HepG2 (cell line): ENCODE data around the gene ASB16. TPM values are rescaled to one million over a fixed set of nuclear protein-coding genes. Genes with fewer than 3 reads are reported as not detected.

Source experiments
- EEA1 ChIP-seq: sonication (generic); formaldehyde crosslinking; IDR thresholded peaks from 2 replicates; pipeline ENCODE4 v1.5.1; 2020; ENCODE audit warnings: mild to moderate bottlenecking, missing genetic modification reagents, borderline replicate concordance
- MXD1 ChIP-seq: sonication (generic); formaldehyde crosslinking; IDR thresholded peaks from 2 replicates; pipeline ENCODE4 v1.4.0; 2020; ENCODE audit warnings: mild to moderate bottlenecking, missing genetic modification reagents
- RCOR2 ChIP-seq: IDR thresholded peaks from 2 replicates; pipeline ENCODE4 v1.6.1; 2016; ENCODE audit warnings: missing biosample characterization, missing genetic modification reagents
- RELA ChIP-seq: sonication (generic); formaldehyde crosslinking; IDR thresholded peaks from 2 replicates; pipeline ENCODE4 v1.4.0; 2020; ENCODE audit warnings: missing genetic modification reagents
- SAP130 ChIP-seq: IDR thresholded peaks from 2 replicates; pipeline ENCODE4 v1.6.1; 2016; ENCODE audit warnings: low read depth
- ZBTB3 ChIP-seq: sonication (generic); formaldehyde crosslinking; IDR thresholded peaks from 2 replicates; pipeline ENCODE4 v1.4.0; 2020; ENCODE audit warnings: low read depth, mild to moderate bottlenecking, moderate library complexity, missing genetic modification reagents, borderline replicate concordance
- ZC3H13 ChIP-seq: sonication (generic); formaldehyde crosslinking; IDR thresholded peaks from 2 replicates; pipeline ENCODE4 v1.8.1; 2023; ENCODE audit warnings: mild to moderate bottlenecking, missing genetic modification reagents, moderate library complexity
- ZNF362 ChIP-seq: sonication (generic); formaldehyde crosslinking; IDR thresholded peaks from 2 replicates; pipeline ENCODE4 v1.4.0; 2020; ENCODE audit warnings: missing genetic modification reagents, mild to moderate bottlenecking, borderline replicate concordance
- ZNF460 ChIP-seq: sonication (generic); formaldehyde crosslinking; IDR thresholded peaks from 2 replicates; pipeline ENCODE4 v1.5.1; 2020; ENCODE audit warnings: missing genetic modification reagents, mild to moderate bottlenecking, borderline replicate concordance
- ZNF546 ChIP-seq: sonication (generic); formaldehyde crosslinking; conservative IDR thresholded peaks from 2 replicates; pipeline ENCODE4 v1.8.1; 2023; ENCODE audit warnings: mild to moderate bottlenecking, missing genetic modification reagents
- ZNF549 ChIP-seq: sonication (generic); formaldehyde crosslinking; IDR thresholded peaks from 2 replicates; pipeline ENCODE4 v1.5.0; 2020; ENCODE audit warnings: missing genetic modification reagents
- ZNF678 ChIP-seq: sonication (generic); formaldehyde crosslinking; IDR thresholded peaks from 2 replicates; pipeline ENCODE4 v1.4.0; 2020; ENCODE audit warnings: mild to moderate bottlenecking, missing genetic modification reagents
- ZNF879 ChIP-seq: sonication (generic); formaldehyde crosslinking; IDR thresholded peaks from 2 replicates; pipeline ENCODE4 v1.8.1; 2023; ENCODE audit warnings: missing genetic modification reagents
- polyA plus RNA-seq, 8 experiments: library from polyadenylated mRNA; depleted of rRNA in 3 of 8; stranded (reverse) in 7 of 8; unstranded in 1 of 8; fragments of >200 nt; fragmentation: Illumina TruSeq in 4 of 8; extraction: Trizol in 4 of 8; gene quantifications; 2 replicates each; pipeline versions ENCODE4 v1.2.1 to v1.2.3, GENCODE V29; 2011 to 2016; ENCODE audit warnings: low read depth in 4 of 8, missing spikeins in 1 of 8, mixed read lengths in 1 of 8; ENCODE audit not compliant: insufficient read depth in 1 of 8
- total RNA-seq, 5 experiments: library from RNA; depleted of rRNA; stranded (reverse); fragments of >200 nt; fragmentation: Illumina TruSeq; extraction: Trizol; gene quantifications; 2 replicates each; pipeline ENCODE4 v1.2.3, GENCODE V29; 2016; ENCODE audit warnings: low read depth in 1 of 5
- TF ChIP-seq, protein P1 (sequence below): sonication (generic); formaldehyde crosslinking; IDR thresholded peaks from 2 replicates; pipeline ENCODE4 v1.8.0; 2022; ENCODE audit warnings: missing genetic modification reagents, mild to moderate bottlenecking, inconsistent platforms, borderline replicate concordance
- TF ChIP-seq, protein P2 (sequence below): sonication (generic); formaldehyde crosslinking; IDR thresholded peaks from 2 replicates; pipeline ENCODE4 v1.5.0; 2020; ENCODE audit warnings: missing genetic modification reagents
- TF ChIP-seq, protein P3 (sequence below): sonication (generic); formaldehyde crosslinking; IDR thresholded peaks from 2 replicates; pipeline ENCODE4 v1.4.0; 2020; ENCODE audit warnings: low read depth, mild to moderate bottlenecking, missing genetic modification reagents
- TF ChIP-seq, protein P4 (sequence below): sonication (generic); formaldehyde crosslinking; IDR thresholded peaks from 2 replicates; pipeline ENCODE4 v1.9.0; 2022; ENCODE audit warnings: low read depth, missing genetic modification reagents
- TF ChIP-seq, protein P5 (sequence below): sonication (generic); formaldehyde crosslinking; IDR thresholded peaks from 2 replicates; pipeline ENCODE4 v1.4.0; 2020; ENCODE audit warnings: mild to moderate bottlenecking, low read depth, missing genetic modification reagents

Gene ASB16
- total and polyA plus RNA-seq, 2 of the 13 experiments (the other 11 are each of a cell fraction or from before 2014, with no cell fraction given) = 0.07 TPM; not detected in 1

DNA sequence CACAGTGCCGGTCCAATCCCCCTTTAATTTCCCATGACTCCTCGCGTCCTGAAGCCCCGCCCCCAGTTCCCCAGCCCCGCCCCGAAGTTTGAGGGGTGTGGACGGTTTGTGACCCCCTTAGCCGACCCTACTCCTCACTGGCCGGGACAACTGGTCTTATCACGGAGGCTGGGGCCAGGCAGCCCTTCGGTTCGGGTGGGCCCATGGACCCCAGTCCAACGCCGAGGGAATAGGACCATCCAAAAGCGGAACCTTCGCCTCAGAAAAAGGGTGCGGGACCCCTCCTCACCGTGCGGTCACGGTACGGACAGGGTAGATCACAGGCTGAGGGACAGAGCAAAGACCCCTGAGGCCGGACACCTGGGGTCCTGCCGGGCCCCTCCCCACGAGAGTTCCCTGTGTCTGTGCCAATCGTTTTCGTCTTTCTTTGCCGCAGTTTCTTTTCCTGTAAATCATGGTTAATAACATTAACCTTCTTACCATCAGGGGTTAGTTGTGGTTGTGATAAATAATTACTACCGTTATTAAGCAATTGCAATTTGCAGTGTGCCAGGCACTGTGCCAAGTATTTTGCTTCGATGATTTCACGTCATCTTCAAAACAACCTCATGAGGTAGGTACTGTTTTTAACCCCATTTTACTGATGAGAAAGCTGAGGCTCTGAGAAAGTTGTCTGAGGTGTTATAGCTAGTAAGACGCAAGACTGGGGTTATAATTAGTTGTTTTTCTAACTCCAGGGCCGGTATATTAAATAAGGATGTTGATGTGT, 16.8 kb downstream of the ASB16 start (continued):
- 0 out of 2 replicates have a peak, but pooled peaks have one; percentile 16 for TF ChIP-seq ZNF362
- 0 out of 2 replicates have a peak, but pooled peaks have one; percentile 40 for TF ChIP-seq ZBTB3 (CRISPR knock-in tag)
- TF ChIP-seq RELA (CRISPR knock-in tag) = no peak
- no peak for TF ChIP-seq MXD1 (CRISPR knock-in tag)
- no peak for TF ChIP-seq ZNF460 (CRISPR knock-in tag)
- TF ChIP-seq, protein P1, sequence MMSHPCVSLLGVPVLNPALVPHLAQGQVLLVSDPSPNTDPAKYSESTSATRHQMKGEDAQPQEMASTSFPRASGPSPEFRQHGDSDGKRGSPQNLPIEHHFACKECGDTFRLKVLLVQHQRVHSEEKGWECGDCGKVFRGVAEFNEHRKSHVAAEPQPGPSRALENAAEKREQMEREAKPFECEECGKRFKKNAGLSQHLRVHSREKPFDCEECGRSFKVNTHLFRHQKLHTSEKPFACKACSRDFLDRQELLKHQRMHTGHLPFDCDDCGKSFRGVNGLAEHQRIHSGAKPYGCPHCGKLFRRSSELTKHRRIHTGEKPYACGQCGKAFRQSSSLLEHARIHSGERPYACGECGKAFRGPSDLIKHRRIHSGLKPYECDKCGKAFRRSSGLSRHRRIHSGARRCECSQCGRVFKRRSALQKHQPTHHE = 0 out of 2 replicates have a peak, but pooled peaks have one; percentile 15
- TF ChIP-seq ZC3H13 (CRISPR knock-in tag) = 0 out of 2 replicates have a peak, but pooled peaks have one; percentile 20
- peak; percentile 61; the same call in 1 of the 2 replicates for TF ChIP-seq ZNF678 (CRISPR knock-in tag)
- TF ChIP-seq, protein P2, sequence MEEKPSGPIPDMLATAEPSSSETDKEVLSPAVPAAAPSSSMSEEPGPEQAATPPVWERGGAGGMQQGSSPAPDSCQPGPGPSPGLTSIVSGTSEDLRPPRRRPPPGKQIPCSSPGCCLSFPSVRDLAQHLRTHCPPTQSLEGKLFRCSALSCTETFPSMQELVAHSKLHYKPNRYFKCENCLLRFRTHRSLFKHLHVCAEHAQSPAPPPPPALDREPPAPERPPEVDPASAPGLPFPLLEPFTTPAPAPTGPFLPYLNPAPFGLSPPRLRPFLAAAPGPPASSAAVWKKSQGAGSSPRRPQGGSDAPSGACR (CRISPR knock-in tag) = 0 out of 2 replicates have a peak, but pooled peaks have one; percentile 36
- TF ChIP-seq, protein P3, sequence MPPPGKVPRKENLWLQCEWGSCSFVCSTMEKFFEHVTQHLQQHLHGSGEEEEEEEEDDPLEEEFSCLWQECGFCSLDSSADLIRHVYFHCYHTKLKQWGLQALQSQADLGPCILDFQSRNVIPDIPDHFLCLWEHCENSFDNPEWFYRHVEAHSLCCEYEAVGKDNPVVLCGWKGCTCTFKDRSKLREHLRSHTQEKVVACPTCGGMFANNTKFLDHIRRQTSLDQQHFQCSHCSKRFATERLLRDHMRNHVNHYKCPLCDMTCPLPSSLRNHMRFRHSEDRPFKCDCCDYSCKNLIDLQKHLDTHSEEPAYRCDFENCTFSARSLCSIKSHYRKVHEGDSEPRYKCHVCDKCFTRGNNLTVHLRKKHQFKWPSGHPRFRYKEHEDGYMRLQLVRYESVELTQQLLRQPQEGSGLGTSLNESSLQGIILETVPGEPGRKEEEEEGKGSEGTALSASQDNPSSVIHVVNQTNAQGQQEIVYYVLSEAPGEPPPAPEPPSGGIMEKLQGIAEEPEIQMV = 0 out of 2 replicates have a peak, but pooled peaks have one; percentile 12
- TF ChIP-seq, protein P4, sequence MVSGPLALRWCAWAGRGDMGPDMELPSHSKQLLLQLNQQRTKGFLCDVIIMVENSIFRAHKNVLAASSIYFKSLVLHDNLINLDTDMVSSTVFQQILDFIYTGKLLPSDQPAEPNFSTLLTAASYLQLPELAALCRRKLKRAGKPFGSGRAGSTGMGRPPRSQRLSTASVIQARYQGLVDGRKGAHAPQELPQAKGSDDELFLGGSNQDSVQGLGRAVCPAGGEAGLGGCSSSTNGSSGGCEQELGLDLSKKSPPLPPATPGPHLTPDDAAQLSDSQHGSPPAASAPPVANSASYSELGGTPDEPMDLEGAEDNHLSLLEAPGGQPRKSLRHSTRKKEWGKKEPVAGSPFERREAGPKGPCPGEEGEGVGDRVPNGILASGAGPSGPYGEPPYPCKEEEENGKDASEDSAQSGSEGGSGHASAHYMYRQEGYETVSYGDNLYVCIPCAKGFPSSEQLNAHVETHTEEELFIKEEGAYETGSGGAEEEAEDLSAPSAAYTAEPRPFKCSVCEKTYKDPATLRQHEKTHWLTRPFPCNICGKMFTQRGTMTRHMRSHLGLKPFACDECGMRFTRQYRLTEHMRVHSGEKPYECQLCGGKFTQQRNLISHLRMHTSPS (CRISPR knock-in tag) = 0 out of 2 replicates have a peak, but pooled peaks have one; percentile 16
- no peak for TF ChIP-seq RCOR2
- TF ChIP-seq SAP130 (CRISPR knock-in tag) = no peak
- TF ChIP-seq, protein P5, sequence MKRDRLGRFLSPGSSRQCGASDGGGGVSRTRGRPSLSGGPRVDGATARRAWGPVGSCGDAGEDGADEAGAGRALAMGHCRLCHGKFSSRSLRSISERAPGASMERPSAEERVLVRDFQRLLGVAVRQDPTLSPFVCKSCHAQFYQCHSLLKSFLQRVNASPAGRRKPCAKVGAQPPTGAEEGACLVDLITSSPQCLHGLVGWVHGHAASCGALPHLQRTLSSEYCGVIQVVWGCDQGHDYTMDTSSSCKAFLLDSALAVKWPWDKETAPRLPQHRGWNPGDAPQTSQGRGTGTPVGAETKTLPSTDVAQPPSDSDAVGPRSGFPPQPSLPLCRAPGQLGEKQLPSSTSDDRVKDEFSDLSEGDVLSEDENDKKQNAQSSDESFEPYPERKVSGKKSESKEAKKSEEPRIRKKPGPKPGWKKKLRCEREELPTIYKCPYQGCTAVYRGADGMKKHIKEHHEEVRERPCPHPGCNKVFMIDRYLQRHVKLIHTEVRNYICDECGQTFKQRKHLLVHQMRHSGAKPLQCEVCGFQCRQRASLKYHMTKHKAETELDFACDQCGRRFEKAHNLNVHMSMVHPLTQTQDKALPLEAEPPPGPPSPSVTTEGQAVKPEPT (CRISPR knock-in tag) = 0 out of 2 replicates have a peak, but pooled peaks have one; percentile 75
- TF ChIP-seq ZNF546 (CRISPR knock-in tag) = 0 out of 2 replicates have a peak, but pooled peaks have one; percentile 52
- no peak for TF ChIP-seq ZNF549 (CRISPR knock-in tag)
- peak; percentile 90; the same call in 1 of the 2 replicates for TF ChIP-seq EEA1
- no peak for TF ChIP-seq ZNF879
